WTC11 (cell line): ENCODE measurements around the gene RPS21. TPM values are rescaled to one million over a fixed set of nuclear protein-coding genes. Genes with fewer than 3 reads are reported as not detected.

Source experiments
- ATAC-seq: fragments of 200-7000 bp; cut with Tn5 transposase; 2 replicates; pipeline ENCODE4 v1.10.0; 2021; ENCODE audit warnings: mild to moderate bottlenecking, moderate library complexity
- CTCF ChIA-PET: fragments of 300-600 bp; sonication (Branson Sonifier 250); formaldehyde crosslinking; loops from one replicate; lab custom pipeline; 2021; ENCODE audit warnings: antibody characterized with exemption; lab: Charles Lee
- POLR2A ChIA-PET: fragments of 350-600 bp; sonication (Branson Sonifier 250); formaldehyde crosslinking; loops from one replicate; lab custom pipeline; 2021; ENCODE audit warnings: antibody characterized with exemption; lab: Charles Lee
- DNase-seq: peaks from one replicate; pipeline ENCODE4 v3.0.0; 2021; ENCODE audit warnings: low spot score
- H3K27ac Mint-ChIP-seq: 2 replicates; pipeline ENCODE4 v1.8.0; 2021; ENCODE audit warnings: mixed read lengths
- H3K27me3 Mint-ChIP-seq: 2 replicates; pipeline ENCODE4 v1.8.0; 2021; ENCODE audit warnings: low read depth, mild to moderate bottlenecking, moderate library complexity, mixed read lengths
- H3K36me3 Mint-ChIP-seq: 2 replicates; pipeline ENCODE4 v1.8.0; 2021; ENCODE audit warnings: mixed read lengths
- H3K4me1 Mint-ChIP-seq: 2 replicates; pipeline ENCODE4 v1.8.0; 2022; ENCODE audit warnings: mixed read lengths
- H3K4me3 Mint-ChIP-seq: 2 replicates; pipeline ENCODE4 v1.8.0; 2021; ENCODE audit warnings: mild to moderate bottlenecking, moderate library complexity, mixed read lengths
- H3K9me3 Mint-ChIP-seq: 2 replicates; pipeline ENCODE4 v1.8.0; 2021; ENCODE audit warnings: mixed read lengths
- FOXJ3 ChIP-seq: sonication (generic); formaldehyde crosslinking; IDR thresholded peaks from 2 replicates; pipeline ENCODE4 v1.9.0; 2021; ENCODE audit warnings: missing genetic modification reagents, mild to moderate bottlenecking, borderline replicate concordance
- FOXP1 ChIP-seq: sonication (generic); formaldehyde crosslinking; IDR thresholded peaks from 2 replicates; pipeline ENCODE4 v1.8.0; 2022; ENCODE audit warnings: missing genetic modification reagents, mild to moderate bottlenecking, moderate library complexity, borderline replicate concordance
- GABPB1 ChIP-seq: sonication (generic); formaldehyde crosslinking; IDR thresholded peaks from 2 replicates; pipeline ENCODE4 v1.8.1; 2023; ENCODE audit warnings: mild to moderate bottlenecking, missing genetic modification reagents
- KAT7 ChIP-seq: sonication (generic); formaldehyde crosslinking; IDR thresholded peaks from 2 replicates; pipeline ENCODE4 v1.8.1; 2023; ENCODE audit warnings: missing genetic modification reagents, mild to moderate bottlenecking, borderline replicate concordance
- NFATC4 ChIP-seq: fragments of 250-450 bp; sonication (Bioruptor Pico); IDR thresholded peaks from 2 replicates; pipeline ENCODE4 v1.9.0; 2021; ENCODE audit warnings: mild to moderate bottlenecking
- NFE2L1 ChIP-seq: sonication (generic); formaldehyde crosslinking; IDR thresholded peaks from 2 replicates; pipeline ENCODE4 v1.8.1; 2023; ENCODE audit warnings: missing genetic modification reagents
- OVOL2 ChIP-seq: fragments of 250-450 bp; sonication (Bioruptor Pico); IDR thresholded peaks from 2 replicates; pipeline ENCODE4 v1.9.0; 2021; ENCODE audit warnings: mild to moderate bottlenecking, borderline replicate concordance
- RORB ChIP-seq: fragments of 250-450 bp; sonication (Bioruptor Pico); IDR thresholded peaks from 2 replicates; pipeline ENCODE4 v1.9.0; 2021; ENCODE audit warnings: mild to moderate bottlenecking
- SMAD4 ChIP-seq: sonication (generic); formaldehyde crosslinking; IDR thresholded peaks from 2 replicates; pipeline ENCODE4 v1.8.0; 2022; ENCODE audit warnings: mild to moderate bottlenecking, missing genetic modification reagents
- TEAD1 ChIP-seq: sonication (generic); formaldehyde crosslinking; IDR thresholded peaks from 2 replicates; pipeline ENCODE4 v1.8.0; 2022; ENCODE audit warnings: mild to moderate bottlenecking, missing genetic modification reagents
- ZNF138 ChIP-seq: sonication (generic); formaldehyde crosslinking; conservative IDR thresholded peaks from 2 replicates; pipeline ENCODE4 v1.8.1; 2022; ENCODE audit warnings: mild to moderate bottlenecking, moderate library complexity, missing genetic modification reagents
- ZNF219 ChIP-seq: sonication (generic); formaldehyde crosslinking; IDR thresholded peaks from 2 replicates; pipeline ENCODE4 v1.8.0; 2023; ENCODE audit warnings: missing genetic modification reagents, mild to moderate bottlenecking, borderline replicate concordance
- ZNF317 ChIP-seq: sonication (generic); formaldehyde crosslinking; IDR thresholded peaks from 2 replicates; pipeline ENCODE4 v1.8.1; 2023; ENCODE audit warnings: low read depth, mild to moderate bottlenecking, moderate library complexity, missing genetic modification reagents, borderline replicate concordance
- ZNF416 ChIP-seq: fragments of 250-450 bp; sonication (Bioruptor Pico); IDR thresholded peaks from 2 replicates; pipeline ENCODE4 v1.9.0; 2021; ENCODE audit warnings: mild to moderate bottlenecking, inconsistent platforms
- ZNF423 ChIP-seq: fragments of 250-450 bp; sonication (Bioruptor Pico); IDR thresholded peaks from 2 replicates; pipeline ENCODE4 v2.1.2; 2022; ENCODE audit warnings: mild to moderate bottlenecking, moderate library complexity
- total RNA-seq: library from RNA; stranded (reverse); gene quantifications from 3 replicates; pipeline ENCODE4 v1.2.3, GENCODE V29; 2021
- TF ChIP-seq, protein P1 (sequence below): sonication (generic); formaldehyde crosslinking; IDR thresholded peaks from 2 replicates; pipeline ENCODE4 v1.8.0; 2022; ENCODE audit warnings: missing genetic modification reagents
- TF ChIP-seq, protein P2 (sequence below): fragments of 250-450 bp; sonication (Bioruptor Pico); IDR thresholded peaks from 2 replicates; pipeline ENCODE4 v1.9.0; 2021; ENCODE audit warnings: mild to moderate bottlenecking, borderline replicate concordance

The RPS21 gene
- total RNA-seq, 1 experiment from 2014 or later, result 2,016 TPM

DNA sequence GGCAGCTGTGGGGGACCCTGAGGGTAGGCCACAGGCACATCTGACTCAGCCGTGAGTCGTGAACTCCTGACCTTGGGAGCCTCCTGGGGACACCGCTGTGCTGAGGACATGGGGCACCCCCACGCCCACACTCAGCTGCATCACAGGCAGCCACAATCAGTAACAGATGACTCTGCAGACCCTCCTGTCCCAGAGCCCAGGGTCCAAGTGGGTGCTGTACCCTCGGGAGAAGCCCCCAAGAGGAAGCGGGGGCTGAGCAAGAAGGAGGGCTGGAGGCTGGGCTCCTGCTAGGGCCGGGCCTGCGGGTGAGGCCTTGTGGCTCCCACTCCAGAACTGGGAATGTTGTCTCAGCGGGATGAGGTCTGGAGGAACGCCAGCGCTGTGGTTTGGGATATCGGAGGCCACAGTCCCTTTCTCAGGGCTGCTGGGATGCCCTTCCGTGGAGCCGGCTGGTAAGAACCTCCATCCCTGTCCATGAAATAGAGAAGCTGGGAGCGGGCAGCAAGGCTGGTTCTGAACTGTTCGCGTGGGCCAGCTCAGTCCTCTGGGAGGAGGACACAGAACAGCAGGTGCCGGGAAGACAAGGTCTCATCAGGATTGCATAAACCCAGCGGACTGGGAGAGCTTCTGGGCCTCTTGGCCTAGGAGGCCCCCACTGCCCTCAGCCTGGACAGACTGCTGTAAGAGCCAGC is 16.6 kb upstream of the RPS21 start:
- ChIA-PET POLR2A (no interaction called here), CTCF (interaction anchor here (1.5 to 7.6 kb wide), 4 partner anchors 8 to 68 kb away, joined by 12 to 89 read pairs (median 20); partner anchors contain the start of gene ADRM1)
- Mint-ChIP-seq H3K27ac (no peak overlapping the region), H3K4me3 (no peak overlapping the region), H3K27me3 (no peaks in the 10 kb centered on the region; the same call in 1 of the 2 replicates), H3K36me3 (no peaks in the 10 kb centered on the region), H3K9me3 (no peaks in the 10 kb centered on the region), H3K4me1 (peaks cover 25% of the 10 kb centered on the region)
- ATAC-seq, result no peak
- DNase-seq, result no peak
- TF ChIP-seq ZNF138 (CRISPR knock-in tag), result no peak
- no peak for TF ChIP-seq ZNF219 (CRISPR knock-in tag)
- no peak for TF ChIP-seq ZNF416
- TF ChIP-seq, protein P1, sequence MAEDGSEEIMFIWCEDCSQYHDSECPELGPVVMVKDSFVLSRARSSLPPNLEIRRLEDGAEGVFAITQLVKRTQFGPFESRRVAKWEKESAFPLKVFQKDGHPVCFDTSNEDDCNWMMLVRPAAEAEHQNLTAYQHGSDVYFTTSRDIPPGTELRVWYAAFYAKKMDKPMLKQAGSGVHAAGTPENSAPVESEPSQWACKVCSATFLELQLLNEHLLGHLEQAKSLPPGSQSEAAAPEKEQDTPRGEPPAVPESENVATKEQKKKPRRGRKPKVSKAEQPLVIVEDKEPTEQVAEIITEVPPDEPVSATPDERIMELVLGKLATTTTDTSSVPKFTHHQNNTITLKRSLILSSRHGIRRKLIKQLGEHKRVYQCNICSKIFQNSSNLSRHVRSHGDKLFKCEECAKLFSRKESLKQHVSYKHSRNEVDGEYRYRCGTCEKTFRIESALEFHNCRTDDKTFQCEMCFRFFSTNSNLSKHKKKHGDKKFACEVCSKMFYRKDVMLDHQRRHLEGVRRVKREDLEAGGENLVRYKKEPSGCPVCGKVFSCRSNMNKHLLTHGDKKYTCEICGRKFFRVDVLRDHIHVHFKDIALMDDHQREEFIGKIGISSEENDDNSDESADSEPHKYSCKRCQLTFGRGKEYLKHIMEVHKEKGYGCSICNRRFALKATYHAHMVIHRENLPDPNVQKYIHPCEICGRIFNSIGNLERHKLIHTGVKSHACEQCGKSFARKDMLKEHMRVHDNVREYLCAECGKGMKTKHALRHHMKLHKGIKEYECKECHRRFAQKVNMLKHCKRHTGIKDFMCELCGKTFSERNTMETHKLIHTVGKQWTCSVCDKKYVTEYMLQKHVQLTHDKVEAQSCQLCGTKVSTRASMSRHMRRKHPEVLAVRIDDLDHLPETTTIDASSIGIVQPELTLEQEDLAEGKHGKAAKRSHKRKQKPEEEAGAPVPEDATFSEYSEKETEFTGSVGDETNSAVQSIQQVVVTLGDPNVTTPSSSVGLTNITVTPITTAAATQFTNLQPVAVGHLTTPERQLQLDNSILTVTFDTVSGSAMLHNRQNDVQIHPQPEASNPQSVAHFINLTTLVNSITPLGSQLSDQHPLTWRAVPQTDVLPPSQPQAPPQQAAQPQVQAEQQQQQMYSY, result no peak
- peak; percentile 38; the same call in 1 of the 2 replicates for TF ChIP-seq FOXP1
- no peak for TF ChIP-seq OVOL2 (CRISPR knock-in tag)
- no peak for TF ChIP-seq ZNF423 (CRISPR knock-in tag)

DNA sequence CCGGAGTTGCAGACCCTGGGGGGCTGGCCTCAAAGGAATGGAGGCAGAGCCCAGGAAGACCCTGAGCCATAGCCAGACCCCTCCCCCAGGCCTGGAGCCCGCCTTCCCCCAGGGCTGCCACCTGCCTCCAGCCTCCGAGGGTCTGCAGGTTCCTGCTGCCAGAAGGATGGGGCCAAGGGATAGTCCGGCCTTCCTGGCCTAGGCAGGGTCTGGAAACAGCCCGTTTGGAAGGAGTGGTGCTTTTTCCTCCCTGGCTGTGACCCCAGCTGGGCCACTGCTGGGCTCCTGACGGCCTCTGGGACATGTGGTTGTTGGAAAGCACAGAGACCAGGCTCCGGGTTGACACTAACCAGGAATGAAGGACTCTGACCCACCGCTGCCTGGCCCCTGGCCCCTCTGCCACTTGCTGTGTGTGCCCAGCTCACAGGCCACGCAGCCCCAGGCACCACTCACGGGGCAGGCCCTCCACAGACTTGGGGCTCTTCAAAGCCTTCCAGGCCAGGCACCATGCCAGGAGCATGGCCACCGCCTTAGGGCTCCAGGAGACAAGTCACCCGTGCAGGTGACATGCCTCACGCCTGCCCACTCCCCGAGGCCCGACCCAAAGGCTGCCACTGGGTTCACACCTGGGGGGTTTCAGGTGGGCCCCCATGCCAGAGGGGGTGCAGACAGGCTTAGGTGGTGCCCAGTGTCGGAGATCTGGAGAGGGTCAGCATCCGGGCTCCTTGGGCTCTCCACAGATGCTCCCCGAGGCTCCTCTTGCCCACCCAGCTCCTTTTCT is 15.9 kb upstream of the RPS21 start:
- POLR2A ChIA-PET, result no interaction called here
- no peak for ATAC-seq
- H3K4me3 Mint-ChIP-seq, result no peak overlapping the region

DNA sequence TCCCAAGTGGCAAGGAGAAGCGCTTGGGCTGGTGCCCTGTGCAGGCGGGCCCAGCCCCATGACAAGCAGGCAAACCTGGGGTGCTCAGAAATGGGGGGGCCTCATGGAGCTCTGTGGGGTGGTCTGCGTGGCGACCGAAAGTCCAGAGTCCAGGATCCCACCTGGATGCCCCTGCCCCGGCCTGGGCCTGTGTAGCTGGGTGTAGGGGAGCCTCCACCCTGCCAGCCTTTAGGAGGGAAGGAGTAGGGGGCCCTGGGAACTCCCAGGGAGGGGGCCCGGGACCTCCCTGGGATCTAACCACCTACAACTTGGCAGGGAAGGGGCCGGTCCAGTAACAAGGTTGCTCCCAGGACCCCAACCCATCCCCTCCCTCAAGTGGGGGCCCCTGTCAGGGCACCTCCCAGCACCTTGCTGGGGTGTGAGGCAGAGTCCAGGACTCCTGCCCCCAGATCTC is 15.3 kb upstream of the RPS21 start:
- no peak for TF ChIP-seq ZNF219 (CRISPR knock-in tag)
- no peak for TF ChIP-seq NFATC4 (CRISPR knock-in tag)
- TF ChIP-seq NFE2L1 (CRISPR knock-in tag), result no peak
- TF ChIP-seq FOXJ3 (CRISPR knock-in tag), result no peak
- no peak for TF ChIP-seq TEAD1 (CRISPR knock-in tag)
- TF ChIP-seq, protein P2, sequence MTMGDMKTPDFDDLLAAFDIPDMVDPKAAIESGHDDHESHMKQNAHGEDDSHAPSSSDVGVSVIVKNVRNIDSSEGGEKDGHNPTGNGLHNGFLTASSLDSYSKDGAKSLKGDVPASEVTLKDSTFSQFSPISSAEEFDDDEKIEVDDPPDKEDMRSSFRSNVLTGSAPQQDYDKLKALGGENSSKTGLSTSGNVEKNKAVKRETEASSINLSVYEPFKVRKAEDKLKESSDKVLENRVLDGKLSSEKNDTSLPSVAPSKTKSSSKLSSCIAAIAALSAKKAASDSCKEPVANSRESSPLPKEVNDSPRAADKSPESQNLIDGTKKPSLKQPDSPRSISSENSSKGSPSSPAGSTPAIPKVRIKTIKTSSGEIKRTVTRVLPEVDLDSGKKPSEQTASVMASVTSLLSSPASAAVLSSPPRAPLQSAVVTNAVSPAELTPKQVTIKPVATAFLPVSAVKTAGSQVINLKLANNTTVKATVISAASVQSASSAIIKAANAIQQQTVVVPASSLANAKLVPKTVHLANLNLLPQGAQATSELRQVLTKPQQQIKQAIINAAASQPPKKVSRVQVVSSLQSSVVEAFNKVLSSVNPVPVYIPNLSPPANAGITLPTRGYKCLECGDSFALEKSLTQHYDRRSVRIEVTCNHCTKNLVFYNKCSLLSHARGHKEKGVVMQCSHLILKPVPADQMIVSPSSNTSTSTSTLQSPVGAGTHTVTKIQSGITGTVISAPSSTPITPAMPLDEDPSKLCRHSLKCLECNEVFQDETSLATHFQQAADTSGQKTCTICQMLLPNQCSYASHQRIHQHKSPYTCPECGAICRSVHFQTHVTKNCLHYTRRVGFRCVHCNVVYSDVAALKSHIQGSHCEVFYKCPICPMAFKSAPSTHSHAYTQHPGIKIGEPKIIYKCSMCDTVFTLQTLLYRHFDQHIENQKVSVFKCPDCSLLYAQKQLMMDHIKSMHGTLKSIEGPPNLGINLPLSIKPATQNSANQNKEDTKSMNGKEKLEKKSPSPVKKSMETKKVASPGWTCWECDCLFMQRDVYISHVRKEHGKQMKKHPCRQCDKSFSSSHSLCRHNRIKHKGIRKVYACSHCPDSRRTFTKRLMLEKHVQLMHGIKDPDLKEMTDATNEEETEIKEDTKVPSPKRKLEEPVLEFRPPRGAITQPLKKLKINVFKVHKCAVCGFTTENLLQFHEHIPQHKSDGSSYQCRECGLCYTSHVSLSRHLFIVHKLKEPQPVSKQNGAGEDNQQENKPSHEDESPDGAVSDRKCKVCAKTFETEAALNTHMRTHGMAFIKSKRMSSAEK (CRISPR knock-in tag), result no peak
- TF ChIP-seq RORB, result no peak
- no peak for TF ChIP-seq ZNF317 (CRISPR knock-in tag)
- TF ChIP-seq SMAD4 (CRISPR knock-in tag), result no peak
- no peak for TF ChIP-seq KAT7 (CRISPR knock-in tag)
- TF ChIP-seq, all 79 proteins: peak for 0
- Mint-ChIP-seq H3K9me3 (no peaks in the 10 kb centered on the region), H3K36me3 (no peaks in the 10 kb centered on the region), H3K4me1 (peaks cover 28% of the 10 kb centered on the region), H3K4me3 (no peak overlapping the region), H3K27ac (no peak overlapping the region), H3K27me3 (no peaks in the 10 kb centered on the region; the same call in 1 of the 2 replicates)
- ATAC-seq (no peak), DNase-seq (no peak)
- CTCF ChIA-PET, result interaction anchor here (1.5 kb wide), 1 partner anchor 11 kb away, joined by 13 read pairs; no protein-coding TSS in a partner anchor
- POLR2A ChIA-PET, result no interaction called here

More for the DNA sequence above, 15.9 kb upstream of the RPS21 start:
- Mint-ChIP-seq H3K9me3 (no peaks in the 10 kb centered on the region), H3K27me3 (no peaks in the 10 kb centered on the region; the same call in 1 of the 2 replicates), H3K27ac (no peak overlapping the region), H3K4me1 (peaks cover 25% of the 10 kb centered on the region), H3K36me3 (no peaks in the 10 kb centered on the region)
- TF ChIP-seq FOXP1 (0 out of 2 replicates have a peak, but pooled peaks have one; percentile 38), GABPB1 (peak; percentile 14; the same call in 1 of the 2 replicates), KAT7 (CRISPR knock-in tag) (no peak)
- CTCF ChIA-PET, result interaction anchor here (1.5 kb wide), 1 partner anchor 12 kb away, joined by 13 read pairs; no protein-coding TSS in a partner anchor
- no peak for DNase-seq
